Uterus (tissue), 2 donors: ENCODE measurements around the gene ZFAND3.

ENCODE experiments used
- POLR2A ChIP-seq, 2 donors: fragments of 450-650 bp; IDR thresholded peaks; one replicate each; pipeline ENCODE4 v1.6.1; 2016; ENCODE audit warnings: antibody characterized with exemption in 2 of 2, mild to moderate bottlenecking in 1 of 2, moderate library complexity in 1 of 2
- TF ChIP-seq, protein P1 (sequence below), 4 experiments: fragments of 200-600 bp in 2 of 4; fragments of 450-650 bp in 2 of 4; sonication (generic) in 2 of 4; IDR thresholded peaks; one replicate each; pipeline ENCODE4 v1.5.1; 2016 to 2019; ENCODE audit warnings: antibody characterized with exemption in 4 of 4, mild to moderate bottlenecking in 2 of 4, moderate library complexity in 1 of 4

DNA sequence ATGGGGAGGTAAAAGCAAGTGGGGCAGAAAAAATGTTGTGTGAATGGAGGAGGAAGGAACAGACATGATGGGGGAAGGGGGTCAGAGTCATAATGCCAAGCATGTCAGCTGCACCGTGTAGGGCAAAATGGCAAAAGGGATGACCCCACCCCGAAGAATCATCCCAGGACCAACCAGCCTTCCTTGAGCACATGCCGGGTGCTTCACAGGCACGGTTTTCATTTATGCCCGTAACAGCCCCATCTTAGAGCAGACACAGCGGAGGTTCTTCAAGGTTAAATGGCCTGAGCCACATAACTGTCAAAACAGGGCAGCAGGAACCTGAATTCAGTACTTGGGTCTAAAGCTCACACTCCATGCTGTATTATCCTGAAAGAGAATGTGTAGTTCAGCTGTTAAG, 322.2 kb downstream of the ZFAND3 start:
- TF ChIP-seq, protein P1, sequence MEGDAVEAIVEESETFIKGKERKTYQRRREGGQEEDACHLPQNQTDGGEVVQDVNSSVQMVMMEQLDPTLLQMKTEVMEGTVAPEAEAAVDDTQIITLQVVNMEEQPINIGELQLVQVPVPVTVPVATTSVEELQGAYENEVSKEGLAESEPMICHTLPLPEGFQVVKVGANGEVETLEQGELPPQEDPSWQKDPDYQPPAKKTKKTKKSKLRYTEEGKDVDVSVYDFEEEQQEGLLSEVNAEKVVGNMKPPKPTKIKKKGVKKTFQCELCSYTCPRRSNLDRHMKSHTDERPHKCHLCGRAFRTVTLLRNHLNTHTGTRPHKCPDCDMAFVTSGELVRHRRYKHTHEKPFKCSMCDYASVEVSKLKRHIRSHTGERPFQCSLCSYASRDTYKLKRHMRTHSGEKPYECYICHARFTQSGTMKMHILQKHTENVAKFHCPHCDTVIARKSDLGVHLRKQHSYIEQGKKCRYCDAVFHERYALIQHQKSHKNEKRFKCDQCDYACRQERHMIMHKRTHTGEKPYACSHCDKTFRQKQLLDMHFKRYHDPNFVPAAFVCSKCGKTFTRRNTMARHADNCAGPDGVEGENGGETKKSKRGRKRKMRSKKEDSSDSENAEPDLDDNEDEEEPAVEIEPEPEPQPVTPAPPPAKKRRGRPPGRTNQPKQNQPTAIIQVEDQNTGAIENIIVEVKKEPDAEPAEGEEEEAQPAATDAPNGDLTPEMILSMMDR (IDR thresholded peaks at IDR 0.05) = no peak
- TF ChIP-seq POLR2A (IDR thresholded peaks at IDR 0.05) = no peak
